Subcutaneous abdominal adipose tissue (tissue), 5 donors: ENCODE measurements around the gene RNU6-9.
A peak's percentile ranks its signal among the peaks of the same experiment; 100 is the strongest.

ENCODE experiments used
- H3K27ac ChIP-seq: one replicate; pipeline ENCODE4 v1.7.0; 2013; ENCODE audit warnings: low read depth, mild to moderate bottlenecking, inconsistent platforms, low read length, moderate library complexity
- H3K27me3 ChIP-seq, 5 donors: one replicate each; pipeline ENCODE4 v1.7.0; 2013; ENCODE audit warnings: low read length in 5 of 5, inconsistent platforms in 1 of 5; ENCODE audit not compliant: control insufficient read depth in 5 of 5, insufficient read depth in 4 of 5
- H3K36me3 ChIP-seq, 5 donors: one replicate each; pipeline ENCODE4 v1.7.0; 2013; ENCODE audit warnings: low read length in 5 of 5; ENCODE audit not compliant: control insufficient read depth in 5 of 5, insufficient read depth in 5 of 5
- H3K4me1 ChIP-seq, 5 donors: one replicate each; pipeline ENCODE4 v1.7.0; 2013; ENCODE audit warnings: low read length in 5 of 5, mild to moderate bottlenecking in 3 of 5, moderate library complexity in 1 of 5; ENCODE audit not compliant: control insufficient read depth in 5 of 5, insufficient read depth in 5 of 5
- H3K4me3 ChIP-seq, 5 donors: one replicate each; pipeline ENCODE4 v1.7.0; 2013; ENCODE audit warnings: low read length in 5 of 5, low read depth in 1 of 5
- H3K9ac ChIP-seq, 5 donors: one replicate each; pipeline ENCODE4 v1.7.0; 2013; ENCODE audit warnings: low read length in 5 of 5, mild to moderate bottlenecking in 4 of 5, moderate library complexity in 3 of 5
- H3K9me3 ChIP-seq, 5 donors: one replicate each; pipeline ENCODE4 v1.7.0; 2013; ENCODE audit warnings: low read length in 5 of 5; ENCODE audit not compliant: control insufficient read depth in 5 of 5
- donor health status: healthy.
- donor health status: healthy.
- donor health status: healthy.
- donor health status: healthy.
- donor health status: healthy.

RNU6-9 gene

DNA sequence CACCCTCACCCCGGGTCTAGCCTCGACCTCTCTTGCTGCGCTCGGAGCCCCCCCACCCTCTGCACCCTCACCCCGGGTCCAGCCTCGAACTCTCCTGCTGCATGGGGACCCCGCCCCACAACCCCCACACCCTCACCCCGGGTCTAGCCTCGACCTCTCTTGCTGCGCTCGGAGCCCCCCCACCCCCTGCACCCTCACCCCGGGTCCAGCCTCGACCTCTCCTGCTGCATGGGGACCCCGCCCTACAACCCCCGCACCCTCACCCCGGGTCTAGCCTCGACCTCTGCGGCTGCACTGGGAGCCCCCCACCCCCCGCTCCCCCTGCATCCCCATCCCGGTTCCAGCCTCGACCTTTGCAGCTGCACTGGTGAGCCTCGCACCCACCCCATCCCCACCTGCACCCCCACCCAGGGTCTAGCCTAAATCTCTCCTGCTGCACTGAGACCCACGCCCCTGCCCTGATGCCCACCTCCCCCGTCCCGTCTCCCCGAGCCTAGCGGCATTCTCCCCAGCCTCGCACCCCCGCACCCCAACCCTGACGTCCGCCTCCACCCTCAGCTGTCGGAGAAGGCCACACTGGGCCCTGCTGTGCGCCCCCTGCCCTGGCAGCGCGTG, 32.0 kb upstream of the RNU6-9 start:
- Histone ChIP-seq H3K27ac (no peak overlapping the region), H3K36me3 (peaks cover 0 to 10% (median 9%) of the 10 kb centered on the region in 5 donors), H3K9me3 (no peaks in the 10 kb centered on the region), H3K4me1 (peaks cover 3 to 39% (median 29%) of the 10 kb centered on the region in 5 donors), H3K27me3 (peaks cover 0 to 4% (median 0%) of the 10 kb centered on the region in 5 donors), H3K4me3 (peak overlapping the region in 4 of 5 donors; percentile 70 to 88 (median 80)), H3K9ac (no peak overlapping the region)

GRCh38 chr19:861756-862580, 31.3 kb upstream of the RNU6-9 start:
- Histone ChIP-seq H3K4me3 (peak overlapping the region in 4 of 5 donors; percentile 41 to 69 (median 50)), H3K27ac (no peak overlapping the region), H3K27me3 (peaks cover 0 to 4% (median 0%) of the 10 kb centered on the region in 5 donors), H3K4me1 (peaks cover 3 to 39% (median 31%) of the 10 kb centered on the region in 5 donors), H3K9ac (no peak overlapping the region), H3K36me3 (peaks cover 0 to 10% (median 9%) of the 10 kb centered on the region in 5 donors), H3K9me3 (no peaks in the 10 kb centered on the region)

- no peak overlapping the region for H3K9ac ChIP-seq
- H3K27me3 ChIP-seq: peaks cover 0 to 4% (median 0%) of the 10 kb centered on the region in 5 donors
- peaks cover 3 to 39% (median 35%) of the 10 kb centered on the region in 5 donors for H3K4me1 ChIP-seq
- no peak overlapping the region for H3K27ac ChIP-seq
- H3K4me3 ChIP-seq: peak overlapping the region in 3 of 5 donors; percentile 9 to 30 (median 12)
- no peaks in the 10 kb centered on the region for H3K9me3 ChIP-seq
- H3K36me3 ChIP-seq: peaks cover 0 to 14% (median 10%) of the 10 kb centered on the region in 5 donors
Measured at GRCh38 chr19:862581-863314, 30.5 kb upstream of the RNU6-9 start.

GRCh38 chr19:863315-863620, 30.0 kb upstream of the RNU6-9 start:
- no peaks in the 10 kb centered on the region for H3K9me3 ChIP-seq
- no peak overlapping the region for H3K9ac ChIP-seq
- peaks cover 3 to 42% (median 34%) of the 10 kb centered on the region in 5 donors for H3K4me1 ChIP-seq
- H3K36me3 ChIP-seq: peaks cover 0 to 20% (median 10%) of the 10 kb centered on the region in 5 donors
- H3K27ac ChIP-seq: no peak overlapping the region
- H3K27me3 ChIP-seq: peaks cover 0 to 4% (median 0%) of the 10 kb centered on the region in 5 donors
- peak overlapping the region in 2 of 5 donors; percentile 9 to 30 for H3K4me3 ChIP-seq

DNA sequence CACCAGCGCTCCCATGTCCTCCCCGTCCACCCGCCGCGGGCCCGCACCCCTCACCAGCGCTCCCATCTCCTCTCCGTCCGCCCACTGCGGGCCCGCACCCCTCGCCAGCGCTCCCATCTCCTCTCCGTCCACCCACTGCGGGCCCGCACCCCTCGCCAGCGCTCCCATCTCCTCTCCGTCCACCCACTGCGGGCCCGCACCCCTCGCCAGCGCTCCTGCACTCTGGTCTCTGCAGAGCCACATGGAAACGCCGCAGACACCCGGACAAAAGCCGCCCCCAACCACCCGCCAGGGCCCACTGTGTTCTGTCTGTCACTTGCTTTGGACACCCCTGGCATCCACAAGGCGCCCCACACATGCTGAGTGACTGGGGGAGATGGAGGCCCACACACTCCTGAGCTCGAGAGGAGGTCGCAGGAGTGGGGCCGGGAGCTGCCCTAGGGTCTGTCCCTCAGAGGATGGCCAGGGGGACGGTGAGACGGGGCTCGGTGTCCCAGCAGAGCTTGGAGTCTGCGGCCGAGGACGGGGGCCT, 26.4 kb upstream of the RNU6-9 start:
- H3K36me3 ChIP-seq: peaks cover 0 to 39% (median 31%) of the 10 kb centered on the region in 5 donors
- H3K27ac ChIP-seq: no peak overlapping the region
- H3K9me3 ChIP-seq: no peaks in the 10 kb centered on the region
- no peak overlapping the region for H3K4me3 ChIP-seq
- H3K27me3 ChIP-seq: no peaks in the 10 kb centered on the region
- peaks cover 2 to 37% (median 26%) of the 10 kb centered on the region in 5 donors for H3K4me1 ChIP-seq
- H3K9ac ChIP-seq: no peak overlapping the region

DNA sequence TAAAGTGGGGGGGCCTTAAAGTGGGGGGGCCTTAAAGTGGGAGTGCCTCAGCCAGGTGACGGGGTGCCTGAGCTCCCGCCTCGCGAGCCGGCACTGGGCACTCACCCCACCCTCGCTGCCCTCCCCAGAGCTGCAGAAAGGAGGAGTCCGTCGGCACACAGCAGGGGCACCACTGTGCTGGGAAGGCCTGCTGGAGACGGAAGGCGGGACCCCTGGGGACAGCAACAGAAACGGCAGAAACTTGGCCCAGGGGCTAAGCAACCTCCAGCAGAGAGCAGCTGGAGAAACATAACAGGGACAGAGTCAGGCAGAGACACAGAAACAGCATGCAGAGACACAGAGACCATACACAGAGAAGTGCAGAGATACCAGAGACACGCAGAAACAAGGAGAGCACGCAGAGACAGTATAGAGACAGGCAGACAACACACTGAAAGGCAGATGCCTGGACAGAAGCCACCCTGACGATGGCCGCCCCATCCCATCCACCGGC, 25.9 kb upstream of the RNU6-9 start:
- no peak overlapping the region for H3K9ac ChIP-seq
- H3K9me3 ChIP-seq: no peaks in the 10 kb centered on the region
- H3K4me3 ChIP-seq: no peak overlapping the region
- peaks cover 0 to 39% (median 31%) of the 10 kb centered on the region in 5 donors for H3K36me3 ChIP-seq
- H3K4me1 ChIP-seq: peaks cover 2 to 42% (median 31%) of the 10 kb centered on the region in 5 donors
- no peak overlapping the region for H3K27ac ChIP-seq
- no peaks in the 10 kb centered on the region for H3K27me3 ChIP-seq

DNA sequence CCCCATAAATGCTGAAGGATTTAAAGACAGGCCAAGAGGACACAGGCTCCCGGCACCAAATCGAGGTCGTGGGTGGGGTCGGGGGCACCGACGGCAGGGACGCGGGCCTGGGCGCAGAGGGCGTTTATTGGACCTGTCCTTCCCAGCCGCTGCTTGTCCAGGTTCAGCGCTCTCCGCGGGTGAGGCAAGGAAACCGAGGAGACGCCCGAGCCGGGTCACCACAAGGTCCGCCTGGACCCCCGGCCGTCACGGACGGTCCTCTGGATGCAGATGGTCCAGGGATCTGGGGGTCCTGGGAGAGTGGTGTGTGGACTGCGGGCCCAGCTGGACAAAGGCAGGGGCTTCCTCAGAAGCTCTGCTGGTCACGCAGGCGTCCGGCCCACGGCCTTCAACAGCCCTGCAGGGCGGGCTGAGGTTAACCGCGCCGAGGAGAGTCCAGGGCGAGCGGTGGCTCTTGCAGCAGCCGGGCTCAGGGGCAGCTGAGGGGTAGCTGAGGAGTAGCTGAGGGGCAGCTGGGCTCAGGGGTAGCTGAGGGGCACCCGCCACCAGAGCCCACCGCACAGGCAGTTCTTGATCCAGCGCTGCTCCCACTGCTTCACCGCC, 25.3 kb upstream of the RNU6-9 start:
- Histone ChIP-seq H3K27me3 (no peaks in the 10 kb centered on the region), H3K4me3 (no peak overlapping the region), H3K27ac (no peak overlapping the region), H3K4me1 (peaks cover 2 to 38% (median 25%) of the 10 kb centered on the region in 5 donors), H3K9ac (no peak overlapping the region), H3K36me3 (peaks cover 0 to 37% (median 31%) of the 10 kb centered on the region in 5 donors), H3K9me3 (no peaks in the 10 kb centered on the region)

DNA sequence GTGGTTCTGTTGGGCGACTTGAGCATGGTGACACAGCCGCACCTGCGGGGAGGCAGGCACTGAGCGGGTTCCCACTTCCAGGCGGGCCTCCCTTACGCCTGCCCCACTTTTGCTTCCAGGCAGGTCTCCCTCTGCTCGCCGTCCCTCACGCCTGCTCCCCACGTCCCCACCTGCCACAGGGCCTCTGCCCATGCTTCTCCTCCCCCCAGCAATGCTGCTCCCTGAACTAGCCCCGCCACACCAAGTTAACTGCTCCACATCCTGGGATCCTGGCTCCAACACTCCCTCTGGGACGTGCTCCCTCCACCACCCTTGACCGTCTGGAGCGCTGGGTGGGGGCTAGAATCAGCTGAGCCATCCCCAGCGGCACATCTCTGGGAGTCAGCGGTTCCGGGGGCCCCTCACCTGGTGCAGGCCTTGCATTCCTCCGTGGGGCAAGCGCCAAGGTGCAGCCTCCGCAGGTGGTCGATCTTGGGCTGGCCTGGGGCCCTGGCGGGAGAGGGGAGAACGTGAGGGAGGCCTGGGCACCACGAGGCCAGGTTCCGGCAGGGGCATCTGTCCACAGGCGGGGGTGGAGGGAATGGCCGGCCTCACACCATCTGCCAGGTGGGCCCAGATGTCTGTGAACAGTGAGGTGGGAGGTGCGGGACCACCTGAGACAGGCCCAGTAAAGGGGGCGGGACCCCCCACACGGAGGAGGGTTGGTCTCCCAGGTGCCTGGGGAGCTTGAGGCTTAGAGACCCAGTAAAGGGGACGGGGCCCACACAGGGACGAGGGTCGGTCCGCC, 24.6 kb upstream of the RNU6-9 start:
- Histone ChIP-seq H3K9ac (peak overlapping the region in 2 of 5 donors; percentile 20 to 30), H3K27me3 (no peaks in the 10 kb centered on the region), H3K27ac (peak overlapping the region; percentile 69), H3K4me1 (peaks cover 2 to 37% (median 21%) of the 10 kb centered on the region in 5 donors), H3K36me3 (peaks cover 0 to 38% (median 35%) of the 10 kb centered on the region in 5 donors), H3K4me3 (no peak overlapping the region), H3K9me3 (no peaks in the 10 kb centered on the region)
